Skeletal muscle cell (primary cell): ENCODE data around the gene SERPINE1.

Experiments used
- DNase-seq: peaks from one replicate; pipeline ENCODE4 v3.0.0-alpha.2; 2010; ENCODE audit warnings: low read depth
- H3K4me3 ChIP-seq: 2 replicates; pipeline ENCODE4 v1.5.1; 2011; ENCODE audit warnings: low read depth, mild to moderate bottlenecking, control low read depth, low read length, moderate library complexity

SERPINE1 gene

DNA sequence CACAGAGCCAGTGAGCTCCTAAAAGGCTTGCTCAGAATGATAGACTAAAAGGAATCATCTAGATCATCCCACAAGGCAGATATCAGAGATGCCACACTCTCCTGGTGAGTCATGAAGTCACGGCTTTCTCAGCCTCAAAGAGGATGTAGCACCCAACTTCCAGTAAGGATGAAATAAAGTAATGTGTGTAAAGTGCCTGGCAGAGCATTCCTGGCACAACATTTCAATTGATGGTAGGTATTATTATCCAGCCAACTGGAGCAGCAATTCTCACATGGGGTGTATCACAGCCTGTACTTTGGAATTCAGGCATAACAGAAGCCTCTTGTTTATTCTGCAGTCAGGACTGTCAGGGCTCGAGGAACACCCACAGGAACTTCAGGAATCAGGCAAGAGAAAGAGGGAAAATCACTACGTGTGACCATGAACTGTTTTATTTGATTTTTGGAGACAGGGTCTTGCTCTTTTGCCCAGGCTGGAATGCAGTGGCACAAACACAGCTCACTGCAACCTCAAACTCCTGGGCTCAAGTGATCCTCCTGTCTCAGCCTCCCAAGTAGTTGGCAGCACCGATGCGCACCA is 58.4 kb downstream of the SERPINE1 start:
- DNase-seq = no peak
- no peak overlapping the region for H3K4me3 ChIP-seq

DNA sequence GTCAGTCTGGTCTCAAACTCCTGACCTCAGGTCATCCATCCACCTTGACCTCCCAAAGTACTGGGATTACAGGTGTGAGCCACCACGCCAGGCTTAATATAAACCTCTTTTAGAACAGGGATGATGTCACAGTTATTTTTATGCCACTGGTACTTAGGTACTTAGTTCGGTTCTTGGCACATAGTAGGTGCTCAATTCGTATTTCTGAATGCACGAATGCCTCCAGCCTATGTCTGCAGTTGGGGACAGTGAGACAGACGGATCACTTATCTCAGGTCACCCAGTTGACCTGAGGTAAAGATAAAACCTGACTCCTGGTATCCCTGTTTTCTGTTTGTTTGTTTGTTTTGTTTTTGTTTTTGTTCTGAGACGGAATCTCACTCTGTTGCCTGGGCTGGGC is 59.3 kb downstream of the SERPINE1 start:
- H3K4me3 ChIP-seq = no peak overlapping the region
- no peak for DNase-seq

DNA sequence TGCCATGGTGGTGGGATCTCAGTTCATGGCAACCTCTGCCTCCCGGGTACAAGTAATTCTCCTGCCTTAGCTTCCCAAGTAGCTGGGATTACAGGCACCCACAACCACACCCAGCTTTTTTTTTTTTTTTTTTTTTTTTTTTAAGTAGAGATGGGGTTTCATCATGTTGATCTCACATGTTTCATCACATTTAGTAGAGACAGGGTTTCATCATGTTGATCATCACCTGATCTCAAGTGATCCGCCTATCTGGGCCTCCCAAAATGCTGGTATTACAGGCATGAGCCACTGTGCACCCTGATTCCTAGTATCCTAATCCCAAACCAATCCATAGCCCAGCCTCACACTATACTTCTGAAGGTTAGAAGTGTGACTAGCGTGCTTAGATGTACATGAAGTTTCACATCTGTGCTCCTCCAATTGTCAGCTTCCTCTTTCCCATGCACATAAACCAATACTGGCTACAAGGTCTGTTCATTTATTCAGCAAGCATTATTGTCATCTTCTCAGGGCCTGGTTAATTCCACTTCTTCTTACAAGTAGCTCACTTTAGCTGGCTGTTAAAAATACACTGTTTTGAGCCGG is 60.0 kb downstream of the SERPINE1 start:
- no peak overlapping the region for H3K4me3 ChIP-seq
- DNase-seq = no peak
